NOMO-1 (cell line): ENCODE data around the gene ASIC4.

Experiments
- DNase-seq, 2 experiments: peaks; one replicate each; lab custom pipeline; 2025; ENCODE audit not compliant: unreplicated experiment in 2 of 2; lab: John Stamatoyannopoulos, UW

ASIC4 gene

GRCh38 chr2:219565130-219566080 is 51.1 kb downstream of the ASIC4 start:
- DNase-seq = no peak

- DNase-seq = no peak
These were observed 52.4 kb downstream of the ASIC4 start for GRCh38 chr2:219566640-219567039.

GRCh38 chr2:219567131-219567530 is 52.8 kb downstream of the ASIC4 start:
- no peak for DNase-seq

- DNase-seq = no peak
These were observed 53.6 kb downstream of the ASIC4 start for GRCh38 chr2:219567791-219568361.

- DNase-seq = no peak
These were observed 54.8 kb downstream of the ASIC4 start for GRCh38 chr2:219569041-219569440.

GRCh38 chr2:219569635-219570034 is 55.4 kb downstream of the ASIC4 start:
- no peak for DNase-seq

- DNase-seq = no peak
These were observed 56.1 kb downstream of the ASIC4 start for GRCh38 chr2:219570194-219570923.

GRCh38 chr2:219570924-219571310 is 56.6 kb downstream of the ASIC4 start:
- no peak for DNase-seq

- DNase-seq = peak; percentile 36 to 42
These were observed 57.3 kb downstream of the ASIC4 start, which contains the start of gene OBSL1 for GRCh38 chr2:219571311-219572236. Gene OBSL1 (minus strand): TSS chr2:219571539. CDS start chr2:219571232, 307 bp downstream.

- DNase-seq = no peak
These were observed 58.1 kb downstream of the ASIC4 start, which contains the start of gene INHA for GRCh38 chr2:219572237-219573001. Gene INHA (plus strand): TSS chr2:219572310. CDS start chr2:219572375, 65 bp downstream.

- DNase-seq = peak in 1 of 2 experiments; percentile 61
These were observed 58.9 kb downstream of the ASIC4 start for GRCh38 chr2:219573166-219573565.

- no peak for DNase-seq
These were observed 60.4 kb downstream of the ASIC4 start for GRCh38 chr2:219574484-219575311.

- DNase-seq = no peak
These were observed 61.6 kb downstream of the ASIC4 start for GRCh38 chr2:219575566-219576504.

- no peak for DNase-seq
These were observed 62.5 kb downstream of the ASIC4 start for GRCh38 chr2:219576505-219577388.

- peak; percentile 69 to 84 for DNase-seq
These were observed 64.7 kb downstream of the ASIC4 start for GRCh38 chr2:219578811-219579613.

GRCh38 chr2:219581346-219581745 is 67.1 kb downstream of the ASIC4 start:
- no peak for DNase-seq
